ENCODE measurements around the gene SUMF1. TPM values are rescaled to one million over a fixed set of nuclear protein-coding genes. Genes with fewer than 3 reads are reported as not detected.

SUMF1 gene
- total and polyA plus RNA-seq, 2 of the 4 experiments (the other 2 are of a cell fraction), result 26.3 to 38.4 TPM

- CTCF ChIA-PET, result interaction anchor here (1.7 kb wide), 1 partner anchor 18 kb away, joined by 10 read pairs; no protein-coding TSS in a partner anchor
- Histone ChIP-seq H3K4ac (ENCODE audit: low read depth, low read length) (no peak overlapping the region), H4K20me1 (ENCODE audit: insufficient read depth, low read length) (no peaks in the 10 kb centered on the region), H3K27ac (ENCODE audit: insufficient read depth, low read length) (no peak overlapping the region), H2BK15ac (ENCODE audit: low read depth, low read length) (no peak overlapping the region), H3K4me2 (ENCODE audit: low read depth, low read length) (no peak overlapping the region), H2BK20ac (ENCODE audit: low read depth, low read length) (no peak overlapping the region), H4K5ac (ENCODE audit: low read depth, low read length) (no peak overlapping the region), H3K9me1 (ENCODE audit: insufficient read depth, low read length) (no peaks in the 10 kb centered on the region), H2BK120ac (ENCODE audit: low read depth, low read length) (no peak overlapping the region), H3K9me3 (ENCODE audit: control insufficient read depth, insufficient read depth, low read length) (no peaks in the 10 kb centered on the region), H4K91ac (ENCODE audit: insufficient read depth, low read depth, low read length) (no peak overlapping the region), H3K9ac (ENCODE audit: low read depth, low read length) (no peak overlapping the region), H3K36me3 (ENCODE audit: control insufficient read depth, insufficient read depth, low read length) (no peaks in the 10 kb centered on the region), H2AK5ac (ENCODE audit: low read depth, low read length) (no peak overlapping the region), H3K27me3 (ENCODE audit: control insufficient read depth, insufficient read depth, low read length) (no peaks in the 10 kb centered on the region), H3K79me1 (ENCODE audit: low read depth in 1 of 2, low read length in 2 of 2) (no peaks in the 10 kb centered on the region), H3K14ac (replicated peaks; ENCODE audit: low read depth, low read length) (no peak overlapping the region), H4K8ac (ENCODE audit: low read depth in 2 of 2, low read length in 2 of 2) (no peak overlapping the region), H2AFZ (replicated peaks; ENCODE audit: low read length, poor library complexity) (no peak overlapping the region), H3K23ac (ENCODE audit: low read depth, low read length) (no peak overlapping the region), H3K4me3 (ENCODE audit: insufficient read depth, low read depth, low read length) (no peak overlapping the region), H2AK9ac (replicated peaks; ENCODE audit: low read depth, low read length, poor library complexity) (no peak overlapping the region), H3K4me1 (ENCODE audit: control insufficient read depth, insufficient read depth, low read length) (peaks cover 2% of the 10 kb centered on the region; the same call in 1 of the 2 replicates), H3K56ac (ENCODE audit: extremely low read depth, insufficient read depth, low read length) (no peak overlapping the region), H3K18ac (ENCODE audit: low read depth, low read length) (no peak overlapping the region), H2BK5ac (ENCODE audit: low read depth, low read length, poor library complexity, severe bottlenecking) (no peak overlapping the region)
- dilution Hi-C loops (cut with HindIII; ENCODE audit: low sequenced_read_pairs, unreplicated experiment) (no loop called here), in situ Hi-C loops (cut with MboI; ENCODE audit: low sequenced_read_pairs) (no loop called here), intact Hi-C loops (cut with micrococcal nuclease) (no loop called here)
- TF ChIP-seq BHLHE40 (IDR thresholded peaks at IDR 0.05; ENCODE audit: low read depth, low read length) (no peak), USF2 (IDR thresholded peaks at IDR 0.05; ENCODE audit: low read depth, low read length) (no peak), RFX5 (IDR thresholded peaks at IDR 0.05; ENCODE audit: low read depth, low read length) (no peak)
- POLR2A ChIA-PET (ENCODE audit: unreplicated experiment), result no interaction called here
- no CpG with 5 or more reads among the region's 3 CpGs for WGBS, 2 experiments (ENCODE audit: extremely low coverage in 2 of 2, insufficient read length in 1 of 2)
- BruUV-seq (replicated peaks), result no TSS peak
- ATAC-seq (ENCODE audit: low read depth) (no peak), DNase-seq (no peak)
These were observed 134.5 kb downstream of the SUMF1 start for GRCh38 chr3:4332574-4332973.
